Measurements from ENCODE around the gene PDAP1. TPM values are rescaled to one million over a fixed set of nuclear protein-coding genes. Genes with fewer than 3 reads are reported as not detected.

PDAP1 gene
- total and polyA plus RNA-seq, 2 of the 4 experiments (the other 2 are of a cell fraction) = 40.3 to 193 TPM

DNA sequence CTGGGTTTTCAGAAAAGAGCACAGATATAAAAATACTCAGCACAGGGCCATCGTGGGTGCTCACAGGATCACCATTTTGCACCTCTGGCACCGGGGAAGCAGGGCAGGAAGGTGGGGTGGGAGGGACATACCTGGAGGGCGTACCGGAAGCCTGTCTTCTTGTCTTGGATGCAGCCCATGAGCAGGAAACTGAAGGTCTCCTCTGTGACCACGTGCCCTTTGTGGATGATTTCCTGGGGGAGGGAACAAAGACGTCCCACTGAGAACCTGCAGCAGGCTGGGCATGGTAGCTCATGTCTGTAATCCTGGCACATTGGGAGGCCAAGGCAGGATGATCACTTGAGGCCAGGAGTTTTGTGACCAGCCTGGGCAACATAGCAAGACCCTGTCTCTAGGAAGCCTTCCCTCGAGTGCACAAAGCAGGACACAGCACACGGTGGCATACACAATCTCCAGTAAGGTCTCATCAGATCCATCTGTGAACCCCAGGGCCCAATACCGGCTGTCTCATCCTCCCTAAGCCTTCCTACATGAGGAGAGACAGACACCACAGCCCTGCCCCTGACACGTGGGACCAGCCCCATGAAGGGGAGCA is 20.7 kb upstream of the PDAP1 start:
- ChIA-PET CTCF (no interaction called here), POLR2A (ENCODE audit: unreplicated experiment) (no interaction called here)
- H3K9me1 ChIP-seq (ENCODE audit: insufficient read depth, low read length) = no peaks in the 10 kb centered on the region
- DNase-seq = no peak
- no peak overlapping the region for H3K14ac ChIP-seq (replicated peaks; ENCODE audit: low read depth, low read length)
- H3K9me3 ChIP-seq (ENCODE audit: control insufficient read depth, insufficient read depth, low read length) = no peaks in the 10 kb centered on the region
- H4K20me1 ChIP-seq (ENCODE audit: insufficient read depth, low read length) = no peaks in the 10 kb centered on the region; the same call in 1 of the 2 replicates
- no peak overlapping the region for H4K8ac ChIP-seq (ENCODE audit: low read depth in 2 of 2, low read length in 2 of 2)
- ATAC-seq (ENCODE audit: low read depth) = no peak
- H2BK5ac ChIP-seq (ENCODE audit: low read depth, low read length, poor library complexity, severe bottlenecking) = no peak overlapping the region
- no peak overlapping the region for H3K4me2 ChIP-seq (ENCODE audit: low read depth, low read length)
- no peak overlapping the region for H3K18ac ChIP-seq (ENCODE audit: low read depth, low read length)
- WGBS, 2 experiments (ENCODE audit: extremely low coverage in 2 of 2, insufficient read length in 1 of 2) = 95% methylated on average over 4 of the region's 10 CpGs; no CpG with 5 or more reads in 1 of the 2 experiments
- no peaks in the 10 kb centered on the region; a peak in 1 of 4 replicates for H3K79me1 ChIP-seq (ENCODE audit: low read depth in 1 of 2, low read length in 2 of 2)
- no peak overlapping the region for H2AK5ac ChIP-seq (ENCODE audit: low read depth, low read length)
- no peak for TF ChIP-seq USF2 (IDR thresholded peaks at IDR 0.05; ENCODE audit: low read depth, low read length)
- no peak for TF ChIP-seq BHLHE40 (IDR thresholded peaks at IDR 0.05; ENCODE audit: low read depth, low read length)
- no peak for TF ChIP-seq RCOR1 (IDR thresholded peaks at IDR 0.05; ENCODE audit: insufficient replicate concordance, low read length)
- no peak for TF ChIP-seq MXI1 (IDR thresholded peaks at IDR 0.05; ENCODE audit: borderline replicate concordance, low read depth, low read length)
- TF ChIP-seq, protein P1, sequence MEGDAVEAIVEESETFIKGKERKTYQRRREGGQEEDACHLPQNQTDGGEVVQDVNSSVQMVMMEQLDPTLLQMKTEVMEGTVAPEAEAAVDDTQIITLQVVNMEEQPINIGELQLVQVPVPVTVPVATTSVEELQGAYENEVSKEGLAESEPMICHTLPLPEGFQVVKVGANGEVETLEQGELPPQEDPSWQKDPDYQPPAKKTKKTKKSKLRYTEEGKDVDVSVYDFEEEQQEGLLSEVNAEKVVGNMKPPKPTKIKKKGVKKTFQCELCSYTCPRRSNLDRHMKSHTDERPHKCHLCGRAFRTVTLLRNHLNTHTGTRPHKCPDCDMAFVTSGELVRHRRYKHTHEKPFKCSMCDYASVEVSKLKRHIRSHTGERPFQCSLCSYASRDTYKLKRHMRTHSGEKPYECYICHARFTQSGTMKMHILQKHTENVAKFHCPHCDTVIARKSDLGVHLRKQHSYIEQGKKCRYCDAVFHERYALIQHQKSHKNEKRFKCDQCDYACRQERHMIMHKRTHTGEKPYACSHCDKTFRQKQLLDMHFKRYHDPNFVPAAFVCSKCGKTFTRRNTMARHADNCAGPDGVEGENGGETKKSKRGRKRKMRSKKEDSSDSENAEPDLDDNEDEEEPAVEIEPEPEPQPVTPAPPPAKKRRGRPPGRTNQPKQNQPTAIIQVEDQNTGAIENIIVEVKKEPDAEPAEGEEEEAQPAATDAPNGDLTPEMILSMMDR (conservative IDR thresholded peaks at IDR 0.05; ENCODE audit: low read depth, low read length) = no peak
- TF ChIP-seq POLR2A (IDR thresholded peaks at IDR 0.05; ENCODE audit: low read depth, low read length) = no peak
- no peak for TF ChIP-seq RAD21 (IDR thresholded peaks at IDR 0.05; ENCODE audit: low read length)
- TF ChIP-seq, protein P2, sequence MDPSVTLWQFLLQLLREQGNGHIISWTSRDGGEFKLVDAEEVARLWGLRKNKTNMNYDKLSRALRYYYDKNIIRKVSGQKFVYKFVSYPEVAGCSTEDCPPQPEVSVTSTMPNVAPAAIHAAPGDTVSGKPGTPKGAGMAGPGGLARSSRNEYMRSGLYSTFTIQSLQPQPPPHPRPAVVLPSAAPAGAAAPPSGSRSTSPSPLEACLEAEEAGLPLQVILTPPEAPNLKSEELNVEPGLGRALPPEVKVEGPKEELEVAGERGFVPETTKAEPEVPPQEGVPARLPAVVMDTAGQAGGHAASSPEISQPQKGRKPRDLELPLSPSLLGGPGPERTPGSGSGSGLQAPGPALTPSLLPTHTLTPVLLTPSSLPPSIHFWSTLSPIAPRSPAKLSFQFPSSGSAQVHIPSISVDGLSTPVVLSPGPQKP (IDR thresholded peaks at IDR 0.05; ENCODE audit: borderline replicate concordance, low read depth, low read length) = no peak
- TF ChIP-seq CEBPB (IDR thresholded peaks at IDR 0.05; ENCODE audit: low read depth, low read length) = no peak
- no peak for TF ChIP-seq MAFK (IDR thresholded peaks at IDR 0.05; ENCODE audit: low read depth, low read length)
- TF ChIP-seq CHD1 (IDR thresholded peaks at IDR 0.05; ENCODE audit: low read depth, low read length) = no peak
- no peak for TF ChIP-seq FOS (IDR thresholded peaks at IDR 0.05; ENCODE audit: low read depth, low read length)
- no peak for TF ChIP-seq NFE2L2 (IDR thresholded peaks at IDR 0.05; ENCODE audit: low read depth, low read length)
- H3K27me3 ChIP-seq (ENCODE audit: control insufficient read depth, insufficient read depth, low read length) = no peaks in the 10 kb centered on the region
- in situ Hi-C loops (cut with MboI; ENCODE audit: low sequenced_read_pairs) = no loop called here
- H3K23ac ChIP-seq (ENCODE audit: low read depth, low read length) = no peak overlapping the region
- H2BK15ac ChIP-seq (ENCODE audit: low read depth, low read length) = no peak overlapping the region
- no peak overlapping the region for H2BK120ac ChIP-seq (ENCODE audit: low read depth, low read length)
- no peak overlapping the region for H3K27ac ChIP-seq (ENCODE audit: insufficient read depth, low read length)
- H3K4ac ChIP-seq (ENCODE audit: low read depth, low read length) = no peak overlapping the region
- H2AK9ac ChIP-seq (replicated peaks; ENCODE audit: low read depth, low read length, poor library complexity) = no peak overlapping the region
- H2BK20ac ChIP-seq (ENCODE audit: low read depth, low read length) = no peak overlapping the region
- no peak overlapping the region for H3K9ac ChIP-seq (ENCODE audit: low read depth, low read length)
- H3K4me1 ChIP-seq (ENCODE audit: control insufficient read depth, insufficient read depth, low read length) = no peaks in the 10 kb centered on the region
- H3K56ac ChIP-seq (ENCODE audit: extremely low read depth, insufficient read depth, low read length) = no peak overlapping the region
- dilution Hi-C loops (cut with HindIII; ENCODE audit: low sequenced_read_pairs, unreplicated experiment) = no loop called here
- H4K91ac ChIP-seq (ENCODE audit: insufficient read depth, low read depth, low read length) = no peak overlapping the region
- intact Hi-C loops (cut with micrococcal nuclease) = no loop called here
- no peak overlapping the region for H2AFZ ChIP-seq (replicated peaks; ENCODE audit: low read length, poor library complexity)
- no peak overlapping the region for H4K5ac ChIP-seq (ENCODE audit: low read depth, low read length)
- peaks cover 60% of the 10 kb centered on the region for H3K36me3 ChIP-seq (ENCODE audit: control insufficient read depth, insufficient read depth, low read length)
- H3K4me3 ChIP-seq (ENCODE audit: insufficient read depth, low read depth, low read length) = no peak overlapping the region
- BruUV-seq (replicated peaks) = no TSS peak

Data from IMR-90 (cell line).